Non-pigmented ciliary epithelial cell (primary cell): ENCODE results near the gene VTN.
A peak's percentile ranks its signal among the peaks of the same experiment; 100 is the strongest.

Experiments
- DNase-seq: peaks from one replicate; pipeline ENCODE4 v3.0.0-alpha.2; 2010; ENCODE audit warnings: low read depth

The VTN gene, protein sequence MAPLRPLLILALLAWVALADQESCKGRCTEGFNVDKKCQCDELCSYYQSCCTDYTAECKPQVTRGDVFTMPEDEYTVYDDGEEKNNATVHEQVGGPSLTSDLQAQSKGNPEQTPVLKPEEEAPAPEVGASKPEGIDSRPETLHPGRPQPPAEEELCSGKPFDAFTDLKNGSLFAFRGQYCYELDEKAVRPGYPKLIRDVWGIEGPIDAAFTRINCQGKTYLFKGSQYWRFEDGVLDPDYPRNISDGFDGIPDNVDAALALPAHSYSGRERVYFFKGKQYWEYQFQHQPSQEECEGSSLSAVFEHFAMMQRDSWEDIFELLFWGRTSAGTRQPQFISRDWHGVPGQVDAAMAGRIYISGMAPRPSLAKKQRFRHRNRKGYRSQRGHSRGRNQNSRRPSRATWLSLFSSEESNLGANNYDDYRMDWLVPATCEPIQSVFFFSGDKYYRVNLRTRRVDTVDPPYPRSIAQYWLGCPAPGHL

GRCh38 chr17:28370035-28370743 is at the start of gene VTN:
TSS of gene VTN (minus strand) at chr17:28370307. CDS start at chr17:28370203, 104 bp downstream.
- DNase-seq = no peak

DNA sequence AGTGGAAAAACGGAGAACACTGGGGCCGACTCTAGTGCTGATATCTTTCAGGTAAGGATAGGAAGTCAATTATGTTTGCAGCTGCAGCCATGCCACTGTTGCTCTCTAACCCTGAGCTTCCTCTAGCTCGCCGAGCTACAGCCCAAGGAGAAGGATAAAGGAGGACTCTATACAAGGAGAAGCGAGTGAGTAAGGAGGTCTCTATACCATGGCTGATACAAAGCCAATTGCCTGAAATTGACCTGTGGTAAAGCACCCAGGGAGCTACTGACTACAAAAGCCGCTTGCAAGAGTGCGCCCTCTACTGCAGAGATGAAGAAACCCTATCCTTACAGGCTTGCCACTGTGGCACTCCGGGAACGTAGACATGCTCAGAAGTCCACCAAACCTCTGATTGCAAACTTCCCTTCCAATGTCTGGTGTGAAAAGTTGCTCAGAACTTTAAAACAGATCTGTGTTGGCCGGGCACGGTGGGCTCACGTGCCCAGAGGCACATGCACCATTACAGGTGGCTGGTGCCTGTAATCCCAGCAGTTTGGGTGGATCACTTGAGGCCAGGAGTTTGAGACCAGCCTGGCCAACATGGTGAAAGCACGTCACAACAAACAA is 46.7 kb upstream of the VTN start:
- DNase-seq = peak; percentile 22

DNA sequence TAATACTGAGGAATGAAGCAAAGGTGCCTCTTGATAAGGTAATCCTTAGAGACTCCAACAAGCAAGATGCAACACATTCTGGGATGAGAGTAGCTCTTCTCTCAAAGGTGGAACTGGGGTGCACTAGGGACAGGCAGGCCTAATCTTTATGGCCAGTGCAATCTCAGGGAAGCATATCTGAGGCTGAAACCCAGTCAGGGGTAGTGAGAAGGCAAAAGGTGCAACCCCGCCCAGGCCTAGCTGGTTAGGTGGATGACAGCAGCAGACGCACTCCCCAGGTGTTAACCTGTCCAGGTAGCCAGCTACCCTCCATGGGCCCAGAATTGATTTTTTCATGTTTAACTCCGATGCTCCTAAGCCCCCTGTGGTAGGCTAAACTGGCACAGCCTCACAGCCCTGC is 45.8 kb upstream of the VTN start:
- no peak for DNase-seq

DNA sequence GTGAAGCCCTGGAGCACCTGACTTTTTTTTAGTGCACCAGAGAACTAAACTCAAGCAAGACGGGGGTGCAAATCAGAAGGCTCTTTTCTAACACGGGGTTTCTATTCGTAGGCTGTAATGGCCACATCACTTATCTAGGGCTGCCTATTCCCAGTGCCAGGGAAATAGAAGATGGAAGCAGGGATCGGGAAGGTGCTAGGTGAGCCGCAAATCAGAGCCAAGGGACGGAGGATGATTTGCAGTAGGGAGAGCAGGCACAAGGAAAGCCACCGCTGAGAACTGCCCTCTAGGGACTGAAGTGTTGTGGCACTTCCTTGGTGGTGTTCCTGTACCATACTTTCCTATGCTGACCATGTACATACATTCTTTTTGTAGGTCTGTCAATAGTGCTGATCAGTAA is 43.7 kb upstream of the VTN start:
- no peak for DNase-seq

- no peak for DNase-seq
Measured at GRCh38 chr17:28412099-28412498, 42.0 kb upstream of the VTN start.

DNA sequence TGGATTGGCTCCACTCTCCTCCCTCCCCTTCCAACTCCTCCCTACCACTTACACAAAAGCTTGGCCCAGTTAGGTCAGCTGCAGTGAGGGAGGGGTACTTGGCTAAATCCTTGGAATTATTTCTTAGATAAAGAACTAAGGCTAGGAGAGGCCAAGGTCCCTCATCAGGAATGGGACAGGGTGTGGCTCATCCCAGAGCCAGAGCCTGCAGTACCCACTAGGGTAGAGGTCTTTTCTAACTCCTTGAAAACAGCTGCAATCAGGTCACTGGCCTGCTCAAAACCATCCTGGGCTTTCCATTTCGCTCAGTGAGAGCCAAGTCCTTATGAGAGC is 37.8 kb upstream of the VTN start:
- DNase-seq = no peak

GRCh38 chr17:28407130-28407973 is 37.2 kb upstream of the VTN start:
- no peak for DNase-seq

GRCh38 chr17:28406473-28406814 is 36.3 kb upstream of the VTN start:
- no peak for DNase-seq

DNA sequence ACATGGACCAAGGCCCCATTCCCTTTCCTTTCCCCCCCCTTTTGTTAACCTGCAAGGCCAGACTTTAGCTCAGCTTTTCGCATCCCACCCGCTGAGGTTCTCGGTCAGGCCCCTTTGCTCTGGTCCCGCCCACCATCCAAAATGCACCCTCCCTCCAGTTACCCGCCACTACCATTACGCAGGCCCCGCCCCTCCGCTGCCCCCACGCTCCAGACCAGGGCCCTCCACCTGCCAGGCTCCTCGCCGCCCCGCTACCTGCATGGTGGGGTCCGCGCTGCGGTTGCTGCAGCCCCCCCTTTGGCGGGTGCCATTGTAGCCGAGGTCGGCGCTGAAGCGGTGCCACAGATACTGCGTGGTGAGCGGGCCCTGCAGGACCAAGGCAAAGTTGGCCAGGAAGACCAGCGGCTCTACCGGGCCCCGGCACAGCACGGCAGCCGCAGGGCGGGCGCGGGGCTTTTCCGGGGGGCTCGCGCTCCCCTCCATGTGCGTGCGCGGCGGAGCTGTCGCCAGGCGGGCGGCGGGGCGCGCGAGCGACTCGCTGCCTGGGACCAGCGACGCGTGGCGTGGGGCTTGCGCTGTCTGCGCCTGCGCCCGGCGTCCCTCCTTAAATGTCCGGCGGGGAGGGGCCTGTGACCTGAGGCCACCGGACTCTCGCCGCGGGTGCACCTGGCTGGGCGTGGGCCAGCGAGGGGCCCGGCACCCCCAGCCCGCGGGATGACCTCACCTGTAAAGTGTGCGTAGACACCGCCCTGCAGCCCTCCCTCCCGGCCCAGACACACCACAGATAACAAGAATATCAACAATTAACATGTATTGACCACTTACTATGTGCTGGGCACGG is 35.7 kb upstream of the VTN start, which contains the start of gene SLC46A1:
TSS of gene SLC46A1 (minus strand) at position 581 of the 841 bp plus-strand sequence. CDS start at position 483, 98 bp downstream.
- no peak for DNase-seq

GRCh38 chr17:28404812-28405570 is 34.9 kb upstream of the VTN start:
- DNase-seq = no peak

DNA sequence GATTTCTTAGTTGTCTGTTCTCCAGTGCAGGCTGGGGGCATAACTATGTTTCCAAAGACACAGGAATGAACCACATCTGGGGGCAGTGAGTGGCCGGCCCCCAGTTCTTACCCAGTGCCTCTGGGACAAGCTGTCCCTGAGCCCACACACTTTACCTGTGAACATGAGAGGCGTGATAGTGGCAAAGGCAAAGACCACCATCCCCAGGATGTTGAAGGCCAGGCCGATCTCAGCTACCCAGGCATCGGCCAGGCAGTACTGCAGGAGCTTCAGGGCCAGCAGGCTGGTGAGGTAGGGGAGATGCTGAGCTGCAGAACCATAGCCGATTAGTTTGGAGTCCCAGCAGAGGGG is 34.3 kb upstream of the VTN start:
- no peak for DNase-seq

DNA sequence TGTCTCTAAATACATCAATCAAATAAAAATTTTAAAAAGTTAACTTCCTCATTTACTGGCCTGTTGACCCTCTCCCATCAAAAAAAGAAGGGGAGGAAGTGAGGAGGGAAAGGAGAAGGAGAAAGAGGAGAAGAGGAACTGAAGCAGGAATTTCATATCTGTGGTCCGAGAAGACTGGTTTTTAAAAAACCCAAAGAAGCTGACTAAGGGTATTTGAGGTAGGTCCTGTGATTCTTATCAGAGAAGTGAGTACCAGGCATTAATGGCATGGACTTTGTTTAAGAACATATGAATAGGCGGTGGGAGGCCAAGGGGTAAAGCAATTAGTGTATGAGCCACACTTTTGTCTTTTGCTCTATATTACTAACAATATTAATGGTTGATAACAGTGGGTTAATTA is 33.9 kb upstream of the VTN start:
- no peak for DNase-seq

DNA sequence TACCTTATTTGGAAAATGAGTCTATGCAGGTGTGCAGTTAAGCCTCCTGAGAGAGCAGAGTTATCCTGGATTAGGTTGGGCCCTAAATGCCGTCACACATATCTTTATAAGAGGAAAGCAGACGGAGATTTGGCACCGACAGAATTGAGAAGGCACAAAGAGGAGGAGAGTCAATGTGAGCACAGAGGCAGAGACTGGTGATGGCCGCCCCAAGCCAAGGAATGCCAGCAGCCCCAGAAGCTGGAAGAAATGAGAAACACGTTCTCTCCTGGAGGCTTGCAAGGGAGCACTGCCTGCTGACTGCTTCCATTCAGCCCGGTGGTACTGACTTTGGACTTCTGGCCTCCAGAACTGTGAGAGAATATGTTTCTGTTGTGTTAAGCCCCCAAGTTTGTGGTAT is 32.7 kb upstream of the VTN start:
- DNase-seq = no peak

DNA sequence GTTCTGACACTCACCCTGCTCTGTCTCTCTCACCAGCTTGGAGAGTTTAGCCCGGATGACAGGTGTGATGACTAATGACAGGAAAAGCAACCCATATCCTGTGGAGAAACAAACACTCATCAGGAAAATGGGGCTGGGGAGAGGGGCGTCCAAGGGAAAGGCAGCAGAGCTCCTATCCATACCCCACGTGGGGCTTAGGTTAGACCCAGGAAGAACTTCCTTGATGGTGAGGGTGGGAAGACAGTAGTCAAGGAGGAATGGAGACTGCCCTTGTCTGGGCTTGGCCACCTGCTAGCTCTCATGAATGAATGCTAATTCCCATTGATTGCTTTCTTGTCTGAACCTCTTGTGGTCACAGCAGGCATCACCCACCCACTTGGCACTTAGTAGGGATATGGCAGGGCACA is 32.1 kb upstream of the VTN start:
- DNase-seq = no peak

DNA sequence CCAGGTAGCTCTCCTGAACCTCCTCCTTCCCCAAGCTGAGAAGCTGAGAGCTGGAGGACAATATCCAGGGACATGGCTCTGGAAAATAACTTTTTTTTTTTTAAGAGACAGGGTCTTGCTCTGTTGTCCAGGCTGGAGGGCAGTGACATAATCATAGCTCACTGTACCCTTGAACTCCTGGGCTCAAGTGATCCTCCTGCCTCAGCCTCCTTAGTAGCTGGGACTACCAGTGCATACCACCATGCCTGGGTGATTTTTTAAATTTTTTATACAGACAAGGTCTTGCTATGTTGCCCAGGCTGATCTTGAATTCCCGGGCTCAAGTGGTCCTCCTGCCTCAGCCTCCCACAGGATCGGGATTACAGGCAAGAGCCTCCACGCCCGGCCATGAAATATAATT is 29.7 kb upstream of the VTN start:
- no peak for DNase-seq

- no peak for DNase-seq
Measured at GRCh38 chr17:28398280-28398981, 28.3 kb upstream of the VTN start.

DNA sequence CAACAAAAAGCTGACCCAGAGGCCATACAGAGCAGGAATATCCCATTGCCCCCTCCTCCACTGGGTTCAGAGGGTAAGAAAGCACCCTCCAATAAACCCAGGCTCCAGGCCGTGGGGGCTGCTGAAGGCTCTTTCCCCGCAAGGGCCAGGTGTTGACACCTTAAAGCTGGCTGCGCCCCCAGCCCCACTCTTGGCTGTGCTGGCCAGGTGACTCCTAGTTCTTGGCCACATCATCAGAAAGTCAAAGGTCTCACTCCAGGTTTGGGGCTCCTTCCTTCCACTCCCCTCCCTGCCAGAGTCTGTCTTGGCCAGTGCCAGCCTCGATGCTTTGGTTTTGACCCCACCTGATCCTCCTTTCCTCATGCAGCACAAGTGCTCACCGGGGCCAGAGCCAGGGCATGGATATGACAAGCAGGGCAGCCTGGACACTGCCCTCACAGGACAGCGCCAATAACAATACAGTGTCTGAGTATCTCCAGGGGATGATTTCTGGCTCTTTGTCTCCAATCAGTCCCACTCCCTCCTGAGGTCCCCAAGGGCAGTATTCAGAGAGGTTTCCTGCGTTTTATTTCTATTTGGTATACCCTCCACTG is 27.7 kb upstream of the VTN start:
- DNase-seq = no peak

DNA sequence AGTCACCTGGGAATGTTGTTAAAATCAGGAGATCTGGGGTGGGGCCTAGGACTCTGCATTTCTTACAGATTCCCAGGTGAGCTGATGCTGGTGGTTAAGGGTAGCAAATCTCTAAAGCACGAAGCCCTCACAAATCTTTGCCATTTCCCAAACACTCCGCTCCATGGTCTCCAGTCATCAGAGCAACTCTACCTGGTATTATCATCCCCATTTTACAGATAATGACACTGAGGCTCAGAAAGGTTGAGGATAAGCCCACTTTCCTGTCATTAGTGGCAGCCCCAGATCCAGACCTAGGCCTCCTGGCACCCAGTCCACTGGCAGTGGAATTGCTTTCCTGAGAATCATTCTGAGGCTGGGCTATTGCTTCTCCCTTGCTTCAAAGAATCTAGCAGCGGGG is 27.2 kb upstream of the VTN start:
- DNase-seq = no peak

- DNase-seq = no peak
Measured at GRCh38 chr17:28396635-28397239, 26.6 kb upstream of the VTN start.
